GM21529 (cell line): ENCODE results near the gene TNS1.

ENCODE experiments used
- ATAC-seq: cut with Tn5 transposase; IDR thresholded peaks from one replicate; pipeline ENCODE4 v1.9.1; 2021; ENCODE audit not compliant: unreplicated experiment

Gene TNS1

GRCh38 chr2:217964275-217965161, 38.3 kb downstream of the TNS1 start:
- ATAC-seq, result no peak

- ATAC-seq, result no peak
These were observed 42.4 kb downstream of the TNS1 start for GRCh38 chr2:217960351-217960750.

- no peak for ATAC-seq
These were observed 43.1 kb downstream of the TNS1 start for GRCh38 chr2:217959723-217960122.

GRCh38 chr2:217958884-217959225, 43.9 kb downstream of the TNS1 start:
- no peak for ATAC-seq

GRCh38 chr2:217958206-217958883, 44.5 kb downstream of the TNS1 start:
- ATAC-seq, result no peak

- no peak for ATAC-seq
These were observed 46.0 kb downstream of the TNS1 start for GRCh38 chr2:217956586-217957457.

GRCh38 chr2:217955881-217956493, 46.8 kb downstream of the TNS1 start:
- ATAC-seq, result no peak

- no peak for ATAC-seq
These were observed 47.6 kb downstream of the TNS1 start for GRCh38 chr2:217954971-217955740.

- no peak for ATAC-seq
These were observed 48.3 kb downstream of the TNS1 start for GRCh38 chr2:217954469-217954868.

- ATAC-seq, result no peak
These were observed 48.7 kb downstream of the TNS1 start for GRCh38 chr2:217954051-217954450.

- ATAC-seq, result no peak
These were observed 49.3 kb downstream of the TNS1 start for GRCh38 chr2:217953531-217953932.

- no peak for ATAC-seq
These were observed 49.7 kb downstream of the TNS1 start for GRCh38 chr2:217953011-217953481.

- ATAC-seq, result no peak
These were observed 50.4 kb downstream of the TNS1 start for GRCh38 chr2:217952409-217952808.

- no peak for ATAC-seq
These were observed 51.1 kb downstream of the TNS1 start for GRCh38 chr2:217951521-217952247.

- ATAC-seq, result no peak
These were observed 51.7 kb downstream of the TNS1 start for GRCh38 chr2:217951091-217951490.

GRCh38 chr2:217950401-217950871, 52.4 kb downstream of the TNS1 start:
- no peak for ATAC-seq

- ATAC-seq, result no peak
These were observed 53.3 kb downstream of the TNS1 start for GRCh38 chr2:217949447-217949846.

GRCh38 chr2:217948897-217949296, 53.9 kb downstream of the TNS1 start:
- ATAC-seq, result no peak

- ATAC-seq, result no peak
These were observed 54.4 kb downstream of the TNS1 start for GRCh38 chr2:217948351-217948791.
